HG03135 (cell line): ENCODE data around the gene MTA1.
A peak's percentile ranks its signal among the peaks of the same experiment; 100 is the strongest.

Experiments
- ATAC-seq: cut with Tn5 transposase; IDR thresholded peaks from one replicate; pipeline ENCODE4 v1.9.1; 2021; ENCODE audit warnings: mild to moderate bottlenecking, moderate library complexity; ENCODE audit not compliant: unreplicated experiment

Gene MTA1

GRCh38 chr14:105473677-105474482 lies 54.3 kb downstream of the MTA1 start:
- no peak for ATAC-seq

- ATAC-seq = no peak
These were observed 55.0 kb downstream of the MTA1 start, which contains the start of gene CRIP2 for GRCh38 chr14:105474483-105475268. Gene CRIP2, plus strand, starts transcription at chr14:105474821. Its CDS starts 42 bp downstream, at chr14:105474863.

- ATAC-seq = no peak
These were observed 55.9 kb downstream of the MTA1 start for GRCh38 chr14:105475269-105476096.

GRCh38 chr14:105476097-105476830 lies 56.6 kb downstream of the MTA1 start:
- ATAC-seq = no peak

- no peak for ATAC-seq
These were observed 57.4 kb downstream of the MTA1 start for GRCh38 chr14:105476831-105477659.

- ATAC-seq = no peak
These were observed 58.2 kb downstream of the MTA1 start for GRCh38 chr14:105477660-105478397.

GRCh38 chr14:105478398-105479251 lies 59.0 kb downstream of the MTA1 start:
- ATAC-seq = no peak

- ATAC-seq = no peak
These were observed 60.0 kb downstream of the MTA1 start for GRCh38 chr14:105479431-105480158.

GRCh38 chr14:105480199-105480746 lies 60.6 kb downstream of the MTA1 start:
- no peak for ATAC-seq

- ATAC-seq = peak; percentile 46
These were observed 61.5 kb downstream of the MTA1 start for GRCh38 chr14:105480807-105481801.

- peak; percentile 45 for ATAC-seq
These were observed 62.3 kb downstream of the MTA1 start for GRCh38 chr14:105481886-105482457.

GRCh38 chr14:105482486-105483110 lies 63.0 kb downstream of the MTA1 start:
- ATAC-seq = no peak

- no peak for ATAC-seq
These were observed 63.9 kb downstream of the MTA1 start for GRCh38 chr14:105483300-105484068.
